DND-41 (cell line): ENCODE measurements around the gene RBM18.

Experiments used
- EZH2 ChIP-seq: IDR thresholded peaks from 3 replicates; pipeline ENCODE4 v1.6.1; 2012; ENCODE audit warnings: borderline replicate concordance, low read depth, mild to moderate bottlenecking, moderate library complexity, low read length, inconsistent platforms; ENCODE audit not compliant: severe bottlenecking
- TF ChIP-seq, protein P1 (sequence below): IDR thresholded peaks from 2 replicates; pipeline ENCODE4 v1.5.1; 2012; ENCODE audit warnings: borderline replicate concordance, low read length, moderate library complexity, mild to moderate bottlenecking; ENCODE audit not compliant: poor library complexity, severe bottlenecking; ENCODE audit errors: extremely low read depth

DNA sequence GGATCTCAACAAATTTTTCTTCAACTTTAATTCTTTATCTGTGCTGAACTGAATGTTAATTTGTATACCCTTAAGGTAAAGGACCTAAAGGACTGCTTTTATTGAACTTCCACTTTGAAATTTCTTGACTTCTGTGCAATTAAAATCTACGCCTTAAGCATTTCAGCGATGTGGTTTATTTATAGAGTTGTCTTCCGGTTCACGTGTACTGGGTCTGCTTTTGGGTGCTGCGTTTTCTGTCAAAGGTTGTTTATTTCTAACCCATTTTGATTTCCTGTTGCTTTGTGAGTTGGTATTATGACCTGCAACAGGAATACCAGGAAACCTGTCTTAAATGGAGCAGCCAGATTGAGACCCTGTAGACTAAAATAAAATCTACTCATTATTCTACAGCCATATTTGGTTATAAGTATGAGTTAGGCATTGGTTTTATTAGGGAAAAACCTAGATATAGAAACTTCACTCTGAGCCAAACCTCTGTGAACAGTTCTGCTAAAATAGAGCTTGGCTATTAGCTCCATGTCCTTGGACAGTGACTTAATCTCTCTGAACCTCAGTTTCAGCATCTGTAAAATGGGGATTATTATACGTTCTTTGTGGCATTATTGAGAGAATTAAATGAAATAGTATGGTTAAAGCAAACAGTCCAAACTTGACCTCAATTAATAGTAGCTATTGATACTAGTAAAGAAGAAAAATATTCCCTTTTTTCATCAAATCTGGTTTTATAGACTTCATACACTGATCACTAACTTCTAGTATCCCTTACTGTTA lies 3.6 kb upstream of the RBM18 start:
- TF ChIP-seq, protein P1, sequence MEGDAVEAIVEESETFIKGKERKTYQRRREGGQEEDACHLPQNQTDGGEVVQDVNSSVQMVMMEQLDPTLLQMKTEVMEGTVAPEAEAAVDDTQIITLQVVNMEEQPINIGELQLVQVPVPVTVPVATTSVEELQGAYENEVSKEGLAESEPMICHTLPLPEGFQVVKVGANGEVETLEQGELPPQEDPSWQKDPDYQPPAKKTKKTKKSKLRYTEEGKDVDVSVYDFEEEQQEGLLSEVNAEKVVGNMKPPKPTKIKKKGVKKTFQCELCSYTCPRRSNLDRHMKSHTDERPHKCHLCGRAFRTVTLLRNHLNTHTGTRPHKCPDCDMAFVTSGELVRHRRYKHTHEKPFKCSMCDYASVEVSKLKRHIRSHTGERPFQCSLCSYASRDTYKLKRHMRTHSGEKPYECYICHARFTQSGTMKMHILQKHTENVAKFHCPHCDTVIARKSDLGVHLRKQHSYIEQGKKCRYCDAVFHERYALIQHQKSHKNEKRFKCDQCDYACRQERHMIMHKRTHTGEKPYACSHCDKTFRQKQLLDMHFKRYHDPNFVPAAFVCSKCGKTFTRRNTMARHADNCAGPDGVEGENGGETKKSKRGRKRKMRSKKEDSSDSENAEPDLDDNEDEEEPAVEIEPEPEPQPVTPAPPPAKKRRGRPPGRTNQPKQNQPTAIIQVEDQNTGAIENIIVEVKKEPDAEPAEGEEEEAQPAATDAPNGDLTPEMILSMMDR, result no peak
- no peak for TF ChIP-seq EZH2
